Measurements from ENCODE around the gene FRMD4A.
"Not testable (repeated sequence)": the region's sequence is repeated elsewhere in the genome, so short reads cannot be mapped to it uniquely, and the experiment has no call there.

Gene FRMD4A

DNA sequence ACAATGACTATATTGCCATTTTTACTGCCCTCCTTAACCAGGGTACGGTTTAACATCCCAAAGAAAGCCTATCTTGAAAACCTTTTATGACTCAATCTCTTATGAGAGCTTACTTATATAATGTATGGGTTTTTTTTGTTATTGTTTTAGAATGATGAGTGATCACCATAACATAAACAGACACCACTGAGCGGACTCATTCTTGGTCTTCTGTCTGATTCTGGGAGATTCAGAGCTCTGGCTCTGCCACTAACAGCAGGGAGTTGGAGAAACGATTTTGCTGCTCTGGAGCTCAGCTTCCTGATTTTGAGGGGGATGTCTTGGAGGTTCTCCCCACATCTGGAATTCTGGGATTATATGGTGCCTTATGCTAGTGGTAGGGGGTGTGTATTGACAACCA is 244.1 kb downstream of the FRMD4A start:
- DNase-seq: no peak

DNA sequence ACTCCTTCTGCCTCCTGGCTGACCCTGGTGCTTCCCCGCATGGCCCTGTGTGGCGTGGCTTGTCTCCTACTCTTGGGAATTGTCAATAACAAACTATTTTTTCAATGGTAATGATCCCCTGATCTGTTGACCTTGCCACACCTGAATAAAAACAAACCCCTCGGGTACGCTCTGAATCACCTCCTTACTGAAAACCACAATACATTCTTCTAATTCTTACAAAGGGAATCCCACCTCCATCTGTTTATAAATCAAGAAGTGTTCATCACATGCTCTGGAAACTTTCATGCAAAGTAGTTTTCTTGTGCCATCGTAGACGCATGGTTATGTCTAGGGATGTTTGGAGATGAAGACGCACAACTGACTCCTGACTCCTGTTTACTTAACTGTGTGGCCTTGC is 245.8 kb downstream of the FRMD4A start:
- no peak for DNase-seq

DNA sequence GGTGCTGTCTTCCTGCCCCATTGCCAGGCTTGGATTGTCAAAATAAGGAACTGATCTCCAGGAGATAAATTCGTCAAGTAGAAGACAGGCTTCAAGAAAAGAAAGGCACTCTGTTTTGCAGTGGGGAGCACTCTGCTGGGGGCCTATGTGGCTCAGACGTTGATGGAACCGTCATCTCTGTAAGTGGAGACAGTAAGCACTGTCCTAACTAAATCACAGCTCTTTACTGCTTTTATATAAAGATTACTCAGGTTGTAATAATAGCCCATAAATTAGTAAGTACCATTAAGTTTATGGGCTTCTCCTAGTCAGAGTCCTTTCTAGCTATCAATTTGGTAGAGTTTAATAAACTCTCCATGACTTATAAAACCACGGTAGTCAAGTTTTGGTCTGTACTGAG is 249.9 kb downstream of the FRMD4A start:
- DNase-seq: no peak

DNA sequence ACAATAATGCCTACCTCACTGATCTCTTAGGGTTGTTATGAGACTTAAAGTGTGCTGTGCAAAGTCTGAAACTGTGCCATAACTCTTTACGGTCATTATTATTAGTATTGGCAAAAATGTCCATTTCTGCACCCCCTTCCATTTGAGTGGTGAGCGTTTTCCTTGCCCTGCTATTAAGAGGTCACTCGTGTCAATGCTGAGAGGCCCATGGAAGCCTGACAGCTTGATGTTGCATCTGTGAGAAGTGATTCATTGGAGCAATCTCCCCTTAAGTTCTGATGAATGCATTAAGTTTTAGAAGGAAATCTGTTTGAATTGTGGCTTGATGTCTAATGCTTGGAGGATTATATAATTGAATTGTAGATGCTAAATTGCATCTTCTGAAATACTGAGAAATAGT is 253.3 kb downstream of the FRMD4A start:
- no peak for DNase-seq

DNA sequence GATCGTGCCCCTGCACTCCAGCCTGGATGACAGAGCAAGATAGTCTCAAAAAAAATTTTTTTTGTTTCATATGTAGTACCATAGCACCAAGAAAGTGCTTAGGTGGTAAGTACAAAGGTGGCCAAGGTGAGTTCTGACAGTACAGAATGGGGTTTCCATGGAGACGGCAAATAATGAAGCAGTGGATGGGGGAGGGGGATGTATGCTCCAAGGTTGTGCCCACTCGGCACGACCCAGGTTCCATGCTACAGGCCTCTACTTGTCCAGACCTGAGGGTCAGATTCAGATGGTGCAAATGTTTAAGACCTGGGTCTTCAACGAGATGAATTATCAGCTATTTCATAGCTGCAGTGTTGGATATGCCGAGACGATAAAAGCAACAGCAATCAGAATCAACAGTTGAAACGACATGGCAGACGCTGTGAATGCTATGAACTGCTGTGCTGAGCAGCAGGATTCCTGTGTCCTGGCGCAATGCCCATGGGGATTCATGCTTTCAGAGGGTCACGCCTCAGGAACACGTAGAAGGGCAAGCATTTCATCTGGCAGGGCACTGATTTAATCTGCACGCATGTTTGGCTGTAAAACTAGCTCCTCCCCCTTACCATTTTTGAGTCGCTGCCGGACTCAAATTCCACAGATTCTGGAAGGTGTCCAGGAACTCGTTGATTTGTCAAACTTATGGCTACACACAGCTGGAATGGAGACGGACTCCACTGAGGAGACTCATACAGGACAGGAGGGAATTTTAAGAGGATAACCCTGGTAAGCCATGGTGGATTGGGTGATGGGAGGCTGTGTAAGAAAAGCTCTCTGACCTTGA is 256.5 kb downstream of the FRMD4A start:
- peak; percentile 80 for DNase-seq

DNA sequence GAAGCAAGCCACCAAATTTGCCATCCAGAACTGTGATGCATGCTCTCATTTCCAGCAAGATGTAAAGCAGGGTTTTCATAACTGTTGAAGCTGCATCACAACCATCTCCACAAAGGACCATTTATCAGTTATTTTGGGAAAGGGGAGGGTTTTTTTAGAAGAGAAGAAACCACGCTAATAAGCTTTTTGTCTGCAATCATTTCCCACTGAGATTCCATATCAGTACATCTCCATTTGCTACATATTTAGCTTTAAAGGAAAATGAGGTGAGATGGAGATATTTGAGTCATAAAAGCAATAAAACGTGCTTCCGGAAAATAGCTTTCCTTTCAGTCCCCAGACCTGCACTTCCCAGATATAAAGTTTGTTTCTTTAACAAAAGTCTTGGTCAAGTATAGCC is 258.2 kb downstream of the FRMD4A start:
- no peak for DNase-seq

DNA sequence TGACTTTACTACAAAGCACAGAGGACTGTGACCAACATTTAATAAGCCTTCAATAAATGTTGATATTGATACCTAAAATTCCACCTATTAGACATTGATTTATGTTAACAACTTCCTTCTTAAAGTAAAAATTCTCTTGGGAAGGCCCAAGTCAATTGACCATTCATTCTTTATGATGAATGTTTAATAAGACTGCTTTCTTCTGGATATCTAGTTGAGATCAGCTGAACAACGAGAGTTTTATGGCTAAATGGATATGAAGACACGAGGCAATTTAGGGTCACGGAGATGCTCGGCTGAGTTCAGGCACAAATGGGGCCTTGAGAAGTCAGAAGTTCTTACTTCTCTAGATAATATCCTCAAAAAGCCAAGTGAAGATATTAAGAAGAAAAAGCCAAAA is 258.8 kb downstream of the FRMD4A start:
- no peak for DNase-seq

DNA sequence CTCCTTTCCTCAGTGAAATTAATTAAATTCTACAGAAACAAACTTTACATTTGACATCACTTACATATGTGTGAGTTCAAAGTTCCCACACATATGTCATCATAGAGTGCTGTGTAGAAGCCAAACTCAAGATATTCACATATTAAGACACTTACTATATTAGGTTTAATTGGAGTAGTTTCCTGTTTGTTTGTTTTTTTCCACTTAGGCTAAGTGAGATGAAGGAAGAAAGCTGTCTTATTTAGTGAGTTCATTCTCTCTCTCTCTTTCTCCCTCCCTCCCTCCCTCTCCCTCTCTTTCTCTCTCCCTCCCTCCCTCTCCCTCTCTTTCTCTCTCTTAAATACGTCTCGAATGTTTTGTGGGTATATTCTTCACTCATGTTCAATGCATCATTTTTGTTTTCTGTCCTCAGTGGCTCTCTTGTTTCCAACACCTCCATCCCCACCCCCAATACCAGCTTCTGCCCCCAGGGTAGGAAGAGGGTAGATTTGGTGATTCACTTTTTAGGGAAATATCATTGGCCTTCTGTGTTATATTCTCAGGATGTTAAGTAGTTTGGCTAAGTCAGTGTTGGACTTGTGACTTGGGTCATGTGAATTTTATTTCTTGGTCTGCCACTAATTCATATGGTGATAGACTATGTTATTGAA is 262.0 kb downstream of the FRMD4A start:
- DNase-seq: no peak

DNA sequence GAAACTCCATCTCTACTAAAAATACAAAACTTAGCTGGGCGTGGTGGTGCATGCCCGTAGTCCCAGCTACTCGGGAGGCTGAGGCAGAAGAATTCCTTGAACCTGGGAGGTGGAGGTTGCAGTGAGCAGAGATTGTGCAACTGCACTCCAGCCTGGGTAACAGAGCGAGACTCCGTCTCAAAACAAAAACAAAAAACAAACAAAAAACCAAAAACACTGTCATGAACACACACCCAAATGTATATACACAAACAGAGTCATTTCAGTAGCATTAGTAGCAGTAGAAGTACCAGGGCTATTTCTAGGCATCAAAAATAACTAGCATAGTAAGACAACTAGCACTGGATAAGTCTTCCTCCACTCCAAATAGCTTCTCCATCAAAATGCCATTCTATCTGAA is 263.1 kb downstream of the FRMD4A start:
- not testable (repeated sequence) for DNase-seq

DNA sequence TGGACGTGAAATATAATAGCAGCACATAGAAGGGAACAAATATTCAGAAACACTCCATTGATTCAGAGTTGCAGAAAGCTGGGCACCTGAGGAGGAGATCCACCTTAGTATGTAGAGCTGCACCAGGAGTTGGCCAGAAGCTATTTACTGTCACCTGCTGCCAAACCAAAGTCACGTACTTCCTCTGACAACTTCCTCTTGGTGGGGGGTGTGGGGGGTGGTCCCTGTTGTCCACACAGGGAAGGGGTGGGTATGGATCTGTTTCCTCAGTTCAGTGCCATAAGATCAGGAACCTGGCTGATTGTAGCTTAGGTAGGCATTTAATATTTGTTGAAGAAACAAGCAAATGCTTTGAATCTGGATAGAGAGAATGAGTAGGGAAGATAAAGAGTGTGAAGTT is 264.6 kb downstream of the FRMD4A start:
- DNase-seq: no peak

DNA sequence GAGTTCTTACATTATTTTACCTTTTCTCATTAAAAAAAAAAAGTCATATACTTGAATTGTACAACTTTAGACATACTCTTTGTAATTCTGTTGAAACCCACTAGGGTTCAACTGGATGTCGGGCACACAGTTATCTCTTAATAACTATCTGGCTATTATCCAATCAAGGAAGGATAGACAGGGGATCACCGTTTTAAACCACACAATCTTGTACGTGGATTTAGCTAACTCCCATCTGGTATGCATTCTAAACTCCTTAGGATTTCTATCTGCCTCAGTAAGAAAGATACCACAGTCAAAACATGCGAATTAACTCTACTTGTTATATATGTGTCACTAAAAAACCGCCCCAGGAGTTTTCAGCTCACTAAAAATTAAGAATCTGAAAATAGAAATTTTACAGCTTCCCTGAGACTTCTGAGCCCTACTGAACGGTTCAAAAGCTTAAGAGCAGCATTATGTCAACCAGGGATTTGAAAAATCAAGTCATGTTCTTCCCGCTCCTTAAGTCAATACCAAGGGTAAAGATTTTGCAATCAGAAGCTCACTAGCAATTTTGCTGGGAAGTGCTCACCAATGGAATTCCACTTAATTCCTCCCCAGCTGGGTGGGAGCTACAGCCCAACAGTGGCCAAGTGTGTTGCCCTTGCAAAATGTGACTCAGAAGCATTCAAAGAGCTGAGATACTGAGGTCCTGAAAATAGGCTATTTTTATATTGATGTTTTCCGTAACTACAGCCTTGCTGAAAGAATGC is 267.0 kb downstream of the FRMD4A start:
- DNase-seq: no peak

DNA sequence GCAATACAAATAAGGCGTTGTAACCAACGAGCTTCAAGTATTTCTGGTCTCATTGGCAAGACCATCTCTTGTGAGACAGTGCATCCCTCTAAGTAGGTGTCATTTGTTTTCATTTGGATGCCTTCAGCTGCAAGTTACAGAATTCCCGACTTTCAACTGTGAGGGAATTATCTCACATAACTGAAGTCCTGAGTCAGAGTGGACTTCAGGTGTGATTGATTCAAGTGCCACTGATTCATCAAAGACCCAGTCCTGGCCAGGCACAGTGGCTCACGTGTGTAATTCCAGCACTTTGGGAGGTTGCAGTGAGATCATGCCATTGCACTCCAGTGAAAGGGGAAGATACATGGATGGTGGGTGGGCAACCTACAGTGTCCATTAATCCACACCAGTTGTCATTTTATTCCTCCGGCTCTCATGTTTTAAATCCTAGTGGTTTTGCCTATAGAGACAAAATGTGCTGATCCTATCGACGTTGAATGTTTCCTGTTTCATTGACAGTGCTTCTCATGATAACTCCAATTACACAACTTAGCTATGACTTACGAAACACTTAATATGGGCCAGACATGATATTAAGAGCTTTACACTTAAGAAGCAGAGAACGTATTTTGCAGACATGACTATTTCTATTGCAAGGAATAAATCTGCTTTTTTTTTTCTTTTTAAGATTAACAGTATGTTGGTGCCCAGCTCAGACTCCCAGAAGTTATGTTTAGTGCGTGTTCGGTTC is 268.0 kb downstream of the FRMD4A start:
- no peak for DNase-seq

DNA sequence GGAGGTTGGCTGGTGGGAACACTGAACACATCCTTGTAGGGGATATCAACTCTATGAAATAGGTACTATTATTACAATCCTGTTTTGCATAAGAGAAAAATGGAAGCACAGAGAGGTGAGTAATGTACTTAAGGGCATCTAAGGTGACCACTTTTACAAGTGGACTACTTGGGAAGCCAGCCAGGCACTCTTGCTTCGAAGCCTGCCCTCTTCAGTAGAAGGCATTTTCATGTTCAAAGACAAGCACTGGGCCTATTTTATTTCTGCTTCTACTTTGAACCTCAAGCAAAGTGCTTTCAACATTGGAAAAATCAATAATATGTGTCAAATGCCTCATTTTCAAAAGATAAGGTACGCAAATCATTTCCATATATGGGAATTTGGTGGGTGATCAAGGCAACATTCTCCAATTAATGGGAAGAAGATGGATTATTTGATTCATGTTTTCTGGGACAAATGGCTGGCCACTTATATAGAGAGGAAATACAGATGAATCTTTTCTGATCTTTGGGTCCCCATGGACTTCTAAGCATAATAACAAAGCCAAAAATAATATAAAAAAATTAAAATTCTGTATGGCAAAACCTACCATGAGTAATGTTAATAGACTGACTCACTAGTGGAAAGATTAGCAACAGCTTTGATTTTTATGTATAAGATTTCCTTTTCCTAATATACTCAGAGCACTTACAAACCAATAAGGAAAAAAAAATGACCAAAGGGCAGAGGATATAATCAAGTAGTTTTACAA is 270.2 kb downstream of the FRMD4A start:
- no peak for DNase-seq

DNA sequence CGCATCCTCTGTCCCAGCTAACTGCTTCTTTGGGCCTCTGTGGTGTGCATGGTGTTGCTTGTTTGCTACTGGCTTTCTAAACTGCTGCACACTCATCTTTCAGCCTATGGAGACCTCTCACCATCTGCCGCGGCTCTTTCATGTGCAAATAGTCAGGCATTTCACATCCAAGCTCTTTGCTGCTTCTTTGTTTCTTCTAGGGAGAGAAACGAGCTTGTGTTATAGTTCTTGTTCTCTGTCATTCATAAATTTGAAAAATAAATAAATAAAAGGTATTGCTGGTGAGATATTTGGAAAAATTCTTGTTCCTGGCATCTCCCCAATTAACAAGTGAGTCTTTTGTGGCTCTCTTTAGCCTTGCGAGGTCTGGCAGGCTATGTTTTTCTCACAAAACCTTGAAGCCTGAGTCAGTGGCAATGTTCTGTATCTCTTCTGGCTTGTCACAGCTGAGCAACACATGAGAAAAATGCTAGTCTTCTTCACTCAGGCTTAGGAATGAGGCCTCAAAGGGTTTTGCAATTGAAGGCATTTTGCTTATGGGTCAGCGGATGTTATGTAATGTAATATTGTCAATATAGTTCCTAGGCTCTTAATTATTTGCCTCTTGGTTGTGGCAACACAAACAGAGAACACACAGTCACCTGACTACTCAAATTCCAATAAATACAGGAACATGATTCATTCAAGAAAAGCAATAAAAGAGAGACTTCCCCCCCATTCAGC is 274.0 kb downstream of the FRMD4A start:
- no peak for DNase-seq

DNA sequence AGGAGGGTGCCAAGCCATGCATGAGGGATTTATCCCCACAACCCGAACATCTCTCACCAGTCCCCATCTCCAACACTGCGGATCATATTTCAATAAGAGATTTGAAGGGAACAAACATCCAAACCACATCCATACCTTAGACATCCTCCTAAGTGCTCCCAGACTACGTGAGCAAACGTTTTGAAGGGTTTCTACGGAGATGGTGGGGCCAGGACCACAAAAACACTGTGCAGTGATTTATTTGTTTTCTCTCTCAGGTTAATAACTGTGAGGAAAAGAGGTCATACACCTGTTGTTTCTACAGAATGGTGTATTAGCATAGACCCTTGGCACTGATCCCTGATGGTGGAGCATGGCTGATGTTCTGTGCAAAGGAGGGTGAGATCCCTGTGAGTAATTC is 277.8 kb downstream of the FRMD4A start:
- DNase-seq: no peak

DNA sequence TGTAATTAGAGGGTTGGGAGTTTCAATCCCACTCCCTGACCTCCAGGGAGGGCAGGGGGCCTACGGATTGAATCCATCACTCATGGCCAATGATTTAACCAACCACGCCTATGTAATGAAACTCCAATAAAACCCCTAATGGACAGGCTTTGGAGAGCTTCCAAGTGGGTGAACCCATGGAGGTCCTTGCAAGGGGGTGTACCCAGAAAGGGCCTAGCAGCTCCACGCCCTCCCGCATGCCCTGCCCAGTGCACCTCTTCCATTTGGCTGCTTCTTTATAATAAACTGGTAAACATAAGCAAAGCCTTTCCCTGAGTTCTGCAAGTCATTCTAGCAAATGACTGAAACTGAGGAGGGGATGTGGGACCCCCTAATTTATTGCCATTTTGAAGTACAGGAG is 280.1 kb downstream of the FRMD4A start:
- no peak for DNase-seq

DNA sequence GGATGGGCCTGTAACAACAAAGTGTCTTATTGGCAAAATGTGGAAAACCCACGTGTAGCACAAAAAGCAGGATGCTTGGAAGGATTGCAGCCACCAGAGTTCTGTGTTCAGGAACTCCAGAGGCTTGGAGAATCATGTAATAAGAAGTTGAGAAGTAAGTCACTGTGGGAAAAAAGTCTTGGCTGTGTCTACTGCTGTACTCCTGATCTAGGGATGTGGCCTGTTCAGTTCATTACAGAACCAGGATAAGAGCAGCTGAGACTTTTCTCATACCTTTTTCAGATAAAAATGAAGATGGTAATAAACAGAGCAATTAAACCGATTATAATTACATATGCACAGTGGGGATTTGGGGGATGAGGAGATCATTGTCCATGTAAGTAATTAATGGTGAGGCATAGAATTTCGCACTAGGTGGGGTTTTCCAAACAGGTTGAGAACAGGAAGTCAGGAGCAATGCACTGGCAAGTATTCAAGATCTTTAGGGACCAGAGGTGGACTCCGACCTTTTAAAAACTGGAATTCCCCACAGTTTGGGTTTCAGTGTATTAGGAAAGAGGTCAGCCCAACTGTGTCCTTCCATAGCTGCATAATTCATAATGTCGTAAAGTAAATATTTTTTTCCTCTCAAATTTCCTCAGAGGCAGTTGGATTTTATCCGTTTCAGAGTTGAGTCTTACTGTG is 281.7 kb downstream of the FRMD4A start:
- no peak for DNase-seq

DNA sequence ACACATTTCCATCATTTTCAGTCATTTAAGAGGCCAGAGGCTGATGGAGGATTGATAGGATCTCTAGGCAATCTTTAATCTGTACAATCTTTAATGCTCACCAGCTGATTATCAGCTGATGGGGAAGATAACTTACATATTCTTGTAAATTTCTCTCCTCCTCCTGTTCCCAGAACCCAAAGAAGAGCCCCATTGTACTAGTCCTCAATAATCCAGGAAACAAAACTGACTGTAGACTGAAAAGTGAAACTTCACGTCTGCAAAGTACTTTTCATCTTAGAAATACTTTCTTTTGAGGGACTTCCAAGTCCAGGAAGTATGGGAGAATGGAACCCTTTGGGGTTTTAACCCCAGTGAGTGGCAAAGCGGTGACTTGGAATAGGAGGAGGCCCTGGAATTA is 283.3 kb downstream of the FRMD4A start:
- DNase-seq: no peak

DNA sequence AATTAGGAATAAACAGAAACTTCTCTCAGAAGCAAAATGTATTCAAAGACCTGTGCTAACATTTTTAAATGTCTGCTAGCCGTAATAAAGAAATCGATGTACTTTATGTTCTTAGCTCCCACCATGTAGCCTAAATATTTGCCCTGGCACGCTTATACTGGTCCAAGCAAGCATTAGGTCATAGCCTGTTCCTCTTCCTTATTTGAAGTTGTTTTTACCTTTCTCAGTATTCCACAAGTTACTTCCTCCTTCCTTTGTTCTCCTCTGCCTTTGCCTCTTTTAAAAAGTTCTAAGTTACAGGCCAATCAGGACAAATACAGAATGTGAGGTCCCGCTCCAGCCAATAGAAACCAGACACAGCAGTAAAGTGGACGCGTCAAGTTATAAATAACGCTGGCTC is 288.7 kb downstream of the FRMD4A start:
- not testable (repeated sequence) for DNase-seq

DNA sequence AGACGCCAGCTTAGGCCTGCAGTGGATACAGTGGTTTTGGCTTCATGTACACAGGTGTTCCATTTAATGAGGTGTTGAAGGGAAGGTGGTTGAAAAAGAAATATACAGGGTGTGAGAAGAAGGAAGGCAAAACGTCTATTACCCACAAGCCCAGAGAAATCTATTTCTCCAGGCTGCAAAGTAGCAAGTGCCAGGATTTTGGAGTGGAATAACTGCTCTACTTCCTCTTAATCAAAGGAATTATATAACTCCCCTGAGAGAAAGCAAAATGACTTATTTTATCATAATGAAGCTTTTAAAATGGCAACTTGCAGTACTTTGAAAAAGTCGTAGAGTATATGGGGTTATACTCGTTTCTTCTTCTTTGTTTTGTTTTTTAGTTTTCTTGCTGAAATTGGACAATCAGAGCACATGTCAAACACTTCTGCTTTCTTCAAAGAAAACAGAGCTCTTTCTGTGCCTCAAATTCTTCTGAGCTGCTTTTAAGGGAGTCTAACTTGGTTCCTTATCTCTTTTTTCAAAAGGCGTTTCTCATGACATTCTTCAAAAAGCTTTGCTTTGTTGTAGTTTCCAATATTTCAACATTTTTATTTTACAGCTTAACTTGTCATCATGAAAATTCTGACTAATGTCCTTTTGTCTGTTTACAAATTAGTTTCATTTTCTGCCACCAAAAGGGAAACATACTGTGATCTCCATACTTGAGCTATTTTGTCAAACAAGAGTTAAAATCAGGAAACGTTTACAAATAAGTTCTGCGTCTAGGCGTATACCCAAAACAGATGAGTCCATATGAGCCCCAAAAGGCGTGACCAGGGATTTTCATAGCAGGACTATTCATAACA is 289.7 kb downstream of the FRMD4A start:
- no peak for DNase-seq
